Uterus (tissue), 2 donors: Measurements from ENCODE around the gene POLQ.

Experiments used
- CTCF ChIP-seq, 4 experiments: fragments of 200-600 bp in 2 of 4; fragments of 450-650 bp in 2 of 4; sonication (generic) in 2 of 4; IDR thresholded peaks; one replicate each; pipeline ENCODE4 v1.5.1; 2016 to 2019; ENCODE audit warnings: antibody characterized with exemption in 4 of 4, mild to moderate bottlenecking in 2 of 4, moderate library complexity in 1 of 4
- POLR2A ChIP-seq, 2 donors: fragments of 450-650 bp; IDR thresholded peaks; one replicate each; pipeline ENCODE4 v1.6.1; 2016; ENCODE audit warnings: antibody characterized with exemption in 2 of 2, mild to moderate bottlenecking in 1 of 2, moderate library complexity in 1 of 2

- TF ChIP-seq CTCF (IDR thresholded peaks at IDR 0.05) (no peak), POLR2A (IDR thresholded peaks at IDR 0.05) (no peak)
Measured at GRCh38 chr3:121542924-121543323, 2.9 kb downstream of the POLQ start.
